ENCODE measurements around the gene SETD7. TPM values are rescaled to one million over a fixed set of nuclear protein-coding genes. Genes with fewer than 3 reads are reported as not detected.
A peak's percentile ranks its signal among the peaks of the same experiment; 100 is the strongest.

Gene SETD7
- 22.6 TPM for total RNA-seq (ENCODE audit: unreplicated experiment)
- long read RNA-seq, partial matches to known transcripts: 1 of 5 reads
- long read RNA-seq, other reads (novel, unspliced or antisense): 0 of 5 reads

DNA sequence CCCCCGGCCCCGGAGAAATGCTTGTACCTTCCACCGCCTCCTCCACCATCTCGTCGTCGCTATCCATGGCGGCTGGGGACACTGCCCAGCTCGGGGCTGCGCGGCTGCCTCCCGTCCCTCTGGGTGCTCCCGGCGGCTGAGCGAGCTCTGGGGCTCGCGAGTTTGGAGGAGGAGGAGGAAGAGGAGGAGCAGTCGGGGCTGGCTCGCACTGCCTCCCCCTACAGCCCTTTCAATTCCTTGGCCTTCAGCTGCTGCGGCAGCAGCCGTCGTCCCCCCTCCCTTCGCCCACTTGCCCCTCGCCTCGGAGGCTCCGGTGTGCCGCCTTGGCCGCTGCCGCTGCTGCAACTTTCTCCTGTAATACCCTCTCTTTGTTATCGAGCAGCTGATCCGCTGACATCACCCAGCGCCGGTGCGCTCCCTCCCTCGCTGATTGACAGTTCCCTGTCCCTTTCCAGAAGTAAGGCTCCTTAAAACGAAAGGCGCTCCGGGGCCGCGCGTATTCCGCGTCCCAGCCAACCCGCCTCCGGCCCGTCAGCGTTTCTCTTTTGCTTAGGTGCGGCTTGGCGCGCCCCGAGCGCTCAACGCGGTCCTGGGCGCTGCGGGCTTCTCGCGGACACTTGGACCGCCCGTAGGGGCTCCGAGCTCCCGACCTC lies at the start of gene SETD7:
Gene SETD7, minus strand, starts transcription at position 149 of the 653 bp plus-strand sequence. Its CDS starts 82 bp downstream, at position 67.
- Mint-ChIP-seq H3K4me1 (ENCODE audit: low read depth, unreplicated experiment) (peaks cover 37% of the 10 kb centered on the region), H3K36me3 (ENCODE audit: unreplicated experiment) (no peaks in the 10 kb centered on the region), H3K27ac (ENCODE audit: unreplicated experiment) (peak within 1 kb of the TSS; percentile 95), H3K4me3 (ENCODE audit: unreplicated experiment) (peak within 1 kb of the TSS; percentile 96), H3K9me3 (ENCODE audit: unreplicated experiment) (peaks cover 20% of the 10 kb centered on the region), H3K27me3 (ENCODE audit: unreplicated experiment) (peaks cover 23% of the 10 kb centered on the region)
- peak; percentile 80 for DNase-seq
- TF ChIP-seq, protein P1, sequence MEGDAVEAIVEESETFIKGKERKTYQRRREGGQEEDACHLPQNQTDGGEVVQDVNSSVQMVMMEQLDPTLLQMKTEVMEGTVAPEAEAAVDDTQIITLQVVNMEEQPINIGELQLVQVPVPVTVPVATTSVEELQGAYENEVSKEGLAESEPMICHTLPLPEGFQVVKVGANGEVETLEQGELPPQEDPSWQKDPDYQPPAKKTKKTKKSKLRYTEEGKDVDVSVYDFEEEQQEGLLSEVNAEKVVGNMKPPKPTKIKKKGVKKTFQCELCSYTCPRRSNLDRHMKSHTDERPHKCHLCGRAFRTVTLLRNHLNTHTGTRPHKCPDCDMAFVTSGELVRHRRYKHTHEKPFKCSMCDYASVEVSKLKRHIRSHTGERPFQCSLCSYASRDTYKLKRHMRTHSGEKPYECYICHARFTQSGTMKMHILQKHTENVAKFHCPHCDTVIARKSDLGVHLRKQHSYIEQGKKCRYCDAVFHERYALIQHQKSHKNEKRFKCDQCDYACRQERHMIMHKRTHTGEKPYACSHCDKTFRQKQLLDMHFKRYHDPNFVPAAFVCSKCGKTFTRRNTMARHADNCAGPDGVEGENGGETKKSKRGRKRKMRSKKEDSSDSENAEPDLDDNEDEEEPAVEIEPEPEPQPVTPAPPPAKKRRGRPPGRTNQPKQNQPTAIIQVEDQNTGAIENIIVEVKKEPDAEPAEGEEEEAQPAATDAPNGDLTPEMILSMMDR (IDR thresholded peaks at IDR 0.05; ENCODE audit: partially characterized antibody, unreplicated experiment): no peak

DNA sequence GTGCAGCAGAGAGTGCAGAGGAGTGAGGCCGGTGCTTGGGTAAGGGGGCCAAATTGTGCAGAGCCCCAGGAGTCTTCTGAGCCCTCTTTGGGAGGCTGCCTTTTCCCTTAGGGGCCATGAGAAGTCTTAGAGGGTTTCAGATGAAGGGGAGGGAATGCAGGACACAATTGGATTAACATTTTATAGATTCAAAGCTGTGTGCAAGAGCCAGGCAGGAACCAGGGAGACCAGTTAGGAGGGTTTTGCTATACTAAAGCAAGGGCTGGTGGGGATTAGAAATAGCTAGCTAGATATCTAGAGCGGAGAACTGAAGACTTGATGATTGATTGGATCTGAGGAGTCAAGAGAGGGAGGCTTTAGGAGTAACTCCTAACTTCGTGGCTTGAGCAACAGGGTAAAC lies 49.5 kb upstream of the SETD7 start:
- H3K4me1 Mint-ChIP-seq (ENCODE audit: low read depth, unreplicated experiment): peaks cover 14% of the 10 kb centered on the region
- no peaks in the 10 kb centered on the region for H3K9me3 Mint-ChIP-seq (ENCODE audit: unreplicated experiment)
- TF ChIP-seq, protein P1 (IDR thresholded peaks at IDR 0.05; ENCODE audit: partially characterized antibody, unreplicated experiment): no peak
- no peak overlapping the region for H3K27ac Mint-ChIP-seq (ENCODE audit: unreplicated experiment)
- H3K36me3 Mint-ChIP-seq (ENCODE audit: unreplicated experiment): no peaks in the 10 kb centered on the region
- peaks cover 5% of the 10 kb centered on the region for H3K27me3 Mint-ChIP-seq (ENCODE audit: unreplicated experiment)
- no peak overlapping the region for H3K4me3 Mint-ChIP-seq (ENCODE audit: unreplicated experiment)
- DNase-seq: no peak

- peaks cover 3% of the 10 kb centered on the region for H3K27me3 Mint-ChIP-seq (ENCODE audit: unreplicated experiment)
- peaks cover 4% of the 10 kb centered on the region for H3K36me3 Mint-ChIP-seq (ENCODE audit: unreplicated experiment)
- TF ChIP-seq, protein P1 (IDR thresholded peaks at IDR 0.05; ENCODE audit: partially characterized antibody, unreplicated experiment): peak; percentile 50
- no peak overlapping the region for H3K4me3 Mint-ChIP-seq (ENCODE audit: unreplicated experiment)
- H3K9me3 Mint-ChIP-seq (ENCODE audit: unreplicated experiment): peaks cover 2% of the 10 kb centered on the region
- peaks cover 14% of the 10 kb centered on the region for H3K4me1 Mint-ChIP-seq (ENCODE audit: low read depth, unreplicated experiment)
- H3K27ac Mint-ChIP-seq (ENCODE audit: unreplicated experiment): no peak overlapping the region
- no peak for DNase-seq
These were observed 47.8 kb upstream of the SETD7 start for GRCh38 chr4:139603576-139604410.

- TF ChIP-seq, protein P1 (IDR thresholded peaks at IDR 0.05; ENCODE audit: partially characterized antibody, unreplicated experiment): no peak
- Mint-ChIP-seq H3K4me1 (ENCODE audit: low read depth, unreplicated experiment) (peaks cover 14% of the 10 kb centered on the region), H3K36me3 (ENCODE audit: unreplicated experiment) (peaks cover 4% of the 10 kb centered on the region), H3K9me3 (ENCODE audit: unreplicated experiment) (peaks cover 2% of the 10 kb centered on the region), H3K27me3 (ENCODE audit: unreplicated experiment) (peaks cover 2% of the 10 kb centered on the region), H3K27ac (ENCODE audit: unreplicated experiment) (peak overlapping the region; percentile 10), H3K4me3 (ENCODE audit: unreplicated experiment) (no peak overlapping the region)
- no peak for DNase-seq
These were observed 46.8 kb upstream of the SETD7 start for GRCh38 chr4:139602776-139603360.
